K562 treated with DMSO at 1 percent for 4 hours (cell line): ENCODE data around the gene CLEC11A. TPM values are rescaled to one million over a fixed set of nuclear protein-coding genes. Genes with fewer than 3 reads are reported as not detected.

Source experiments
- total RNA-seq: library from RNA; unstranded; fragments of 300-600 nt; gene quantifications from 2 replicates; pipeline ENCODE4 v1.2.3, GENCODE V29; 2022; ENCODE audit not compliant: insufficient read depth

CLEC11A gene
- 130 and 141 TPM in 2 replicates for total RNA-seq

GRCh38 chr19:50723069-50723468 is at the start of gene CLEC11A:
CLEC11A (plus strand) TSS chr19:50723364; CDS start chr19:50723526, 162 bp downstream.

GRCh38 chr19:50719566-50719965 is 3.6 kb upstream of the CLEC11A start, which contains the start of gene SHANK1:
SHANK1 (minus strand) TSS chr19:50719802; CDS start chr19:50716919, 2,883 bp downstream.

GRCh38 chr19:50770164-50770563 is 47.0 kb downstream of the CLEC11A start, which contains the start of gene GPR32:
GPR32 (plus strand) TSS chr19:50770464; CDS start chr19:50770601, 137 bp downstream.

Other genes with a start within 250 kb of the CLEC11A start
- 61.9 and 66.2 TPM in 2 replicates for gene EMC10, start 246.9 kb upstream of the CLEC11A start, total RNA-seq
- gene GARIN5A, start 246.5 kb upstream of the CLEC11A start, total RNA-seq: 2.1 and 3.8 TPM in 2 replicates
- 4.8 and 9.5 TPM in 2 replicates for gene JOSD2, start 212.2 kb upstream of the CLEC11A start, total RNA-seq
- 2.8 TPM in 1 of 2 replicates, not detected in the other for gene ASPDH, start 209.5 kb upstream of the CLEC11A start, total RNA-seq
- gene LRRC4B, start 154.9 kb upstream of the CLEC11A start, total RNA-seq: 6.0 and 7.0 TPM in 2 replicates
- 1.0 and 4.2 TPM in 2 replicates for gene SYT3, start 83.5 kb upstream of the CLEC11A start, total RNA-seq
- 31.6 and 52.6 TPM in 2 replicates for gene C19orf81, start 73.9 kb upstream of the CLEC11A start, total RNA-seq
- gene SHANK1, start 3.6 kb upstream of the CLEC11A start, total RNA-seq: 2.3 and 3.8 TPM in 2 replicates
- gene GPR32, start 47.1 kb downstream of the CLEC11A start, total RNA-seq: not detected in 2 replicates
- gene ACP4, start 67.1 kb downstream of the CLEC11A start, total RNA-seq: not detected in 2 replicates
- 26.3 and 28.8 TPM in 2 replicates for gene KLK1, start 100.4 kb downstream of the CLEC11A start, total RNA-seq
- gene KLK15, start 110.2 kb downstream of the CLEC11A start, total RNA-seq: not detected in 2 replicates
- not detected in 2 replicates for gene KLK3, start 131.6 kb downstream of the CLEC11A start, total RNA-seq
- not detected in 2 replicates for gene KLK2, start 150.1 kb downstream of the CLEC11A start, total RNA-seq
- gene KLK4, start 188.0 kb downstream of the CLEC11A start, total RNA-seq: not detected in 2 replicates
- not detected in 2 replicates for gene KLK5, start 229.7 kb downstream of the CLEC11A start, total RNA-seq
- not detected in 2 replicates for gene KLK6, start 246.2 kb downstream of the CLEC11A start, total RNA-seq